HepG2 (cell line): ENCODE measurements around the gene ZKSCAN3. TPM values are rescaled to one million over a fixed set of nuclear protein-coding genes. Genes with fewer than 3 reads are reported as not detected.

Experiments used
- ATAC-seq: fragments of 200-7000 bp; cut with Tn5 transposase; 3 replicates; pipeline ENCODE4 v1.9.1; 2020; ENCODE audit warnings: mild to moderate bottlenecking, moderate library complexity
- BruUV-seq: library from RNA; stranded (reverse); fragments of 400-500 nt; replicated peaks from 2 replicates; lab custom pipeline; 2021; lab: Mats Ljungman, UMichigan
- CTCF ChIA-PET: fragments of 300-600 bp; formaldehyde crosslinking; extraction: SDS; loops from one replicate; lab custom pipeline; 2021; ENCODE audit warnings: low total read pairs, inconsistent platforms, low intra/inter-chr PET ratio; lab: Yijun Ruan, JAX
- POLR2A ChIA-PET: fragments of 350-600 bp; sonication (Branson Sonifier 250); formaldehyde crosslinking; loops from one replicate; lab custom pipeline; 2020; ENCODE audit warnings: antibody characterized with exemption, inconsistent platforms; lab: Yijun Ruan, JAX
- DNase-seq: peaks from one replicate; pipeline ENCODE4 v3.0.0-alpha.2; 2015; ENCODE audit warnings: low spot score
- FAIRE-seq: peaks from 3 replicates; lab custom pipeline; 2011; peaks lifted over from hg19 to GRCh38; lab: Jason Lieb, UNC
- H2AFZ ChIP-seq: one replicate; pipeline ENCODE4 v1.6.1; 2011; ENCODE audit warnings: low read length, inconsistent platforms
- H3K27ac ChIP-seq: fragments of 300-600 bp; 3 replicates; pipeline ENCODE4 v1.8.0; 2011; ENCODE audit warnings: mixed run types, mild to moderate bottlenecking, mixed read lengths, low read length, inconsistent platforms; ENCODE audit not compliant: insufficient read depth; ENCODE audit errors: extremely low read length
- H3K27me3 ChIP-seq, 2 experiments: fragments of 200-600 bp in 1 of 2; 2 replicates in 1 of 2; 3 replicates in 1 of 2; pipeline versions ENCODE4 v1.6.0 to v1.8.0; 2011; ENCODE audit warnings: low read length in 2 of 2, mild to moderate bottlenecking in 2 of 2, moderate library complexity in 2 of 2, inconsistent platforms in 1 of 2; ENCODE audit not compliant: insufficient read depth in 2 of 2, control insufficient read depth in 1 of 2
- H3K36me3 ChIP-seq, 2 experiments: fragments of 200-600 bp in 1 of 2; replicated peaks in 1 of 2; 2 replicates in 1 of 2; 3 replicates in 1 of 2; pipeline versions ENCODE4 v1.5.1 to v1.8.0; 2011; ENCODE audit warnings: low read length in 2 of 2, inconsistent platforms in 1 of 2; ENCODE audit not compliant: insufficient read depth in 2 of 2, control insufficient read depth in 1 of 2
- H3K4me1 ChIP-seq: 2 replicates; pipeline ENCODE4 v1.5.1; 2012; ENCODE audit warnings: low read length, inconsistent platforms; ENCODE audit not compliant: insufficient read depth
- H3K4me2 ChIP-seq: 2 replicates; pipeline ENCODE4 v1.6.0; 2011; ENCODE audit warnings: low read depth, low read length, inconsistent platforms
- H3K4me3 ChIP-seq, 3 experiments: fragments of 200-600 bp in 1 of 3; sonication (generic), shearing (Covaris generic) in 1 of 3; replicated peaks in 1 of 3; 2 replicates each; pipeline ENCODE4 v1.5.1; 2011 to 2016; ENCODE audit warnings: low read length in 3 of 3, inconsistent platforms in 2 of 3, low read depth in 2 of 3, mild to moderate bottlenecking in 2 of 3, control low read depth in 1 of 3, mixed read lengths in 1 of 3; ENCODE audit not compliant: insufficient read depth in 1 of 3
- H3K79me2 ChIP-seq: one replicate; pipeline ENCODE4 v1.6.1; 2011; ENCODE audit warnings: low read length, inconsistent platforms; ENCODE audit not compliant: insufficient read depth
- H3K9ac ChIP-seq: 2 replicates; pipeline ENCODE4 v1.6.0; 2011; ENCODE audit warnings: mild to moderate bottlenecking, low read depth, low read length, inconsistent platforms; ENCODE audit not compliant: insufficient read depth
- H3K9me3 ChIP-seq: 2 replicates; pipeline ENCODE4 v1.5.1; 2012; ENCODE audit warnings: mild to moderate bottlenecking, low read length
- H4K20me1 ChIP-seq: 2 replicates; pipeline ENCODE4 v1.6.0; 2011; ENCODE audit warnings: inconsistent platforms, mild to moderate bottlenecking, low read length, moderate library complexity; ENCODE audit not compliant: insufficient read depth
- ATF3 ChIP-seq: sonication (generic); formaldehyde crosslinking; IDR thresholded peaks from 2 replicates; pipeline ENCODE4 v1.4.0; 2020; ENCODE audit warnings: missing genetic modification reagents
- DMAP1 ChIP-seq: IDR thresholded peaks from 2 replicates; pipeline ENCODE4 v1.6.1; 2016
- GATA4 ChIP-seq: sonication (generic); IDR thresholded peaks from 2 replicates; pipeline ENCODE4 v1.6.1; 2016; ENCODE audit warnings: antibody characterized with exemption, low read depth, borderline replicate concordance
- GATAD1 ChIP-seq: IDR thresholded peaks from 2 replicates; pipeline ENCODE4 v1.6.1; 2016; ENCODE audit warnings: missing genetic modification reagents, missing compliant biosample characterization
- NRL ChIP-seq: sonication (generic); formaldehyde crosslinking; IDR thresholded peaks from 2 replicates; pipeline ENCODE4 v1.5.0; 2020; ENCODE audit warnings: missing genetic modification reagents, mild to moderate bottlenecking, moderate library complexity, borderline replicate concordance
- POLR2AphosphoS2 ChIP-seq: IDR thresholded peaks from 2 replicates; pipeline ENCODE4 v1.6.1; 2011; ENCODE audit warnings: low read depth, low read length, improper control_type of control experiment
- SRSF1 ChIP-seq: fragments of 200-400 bp; formaldehyde crosslinking; optimal IDR thresholded peaks from 2 replicates; pipeline ENCODE3; 2017; ENCODE audit warnings: mild to moderate bottlenecking, low read depth, low read length, moderate library complexity
- STAG1 ChIP-seq: sonication (generic); formaldehyde crosslinking; IDR thresholded peaks from 2 replicates; pipeline ENCODE4 v1.4.0; 2020; ENCODE audit warnings: missing genetic modification reagents
- SYNCRIP ChIP-seq: fragments of 200-400 bp; formaldehyde crosslinking; IDR thresholded peaks from 2 replicates; pipeline ENCODE4 v1.6.1; 2018; ENCODE audit warnings: mild to moderate bottlenecking, low read depth, low read length; ENCODE audit not compliant: insufficient read depth
- TBX3 ChIP-seq: fragments of 450-650 bp; IDR thresholded peaks from 2 replicates; pipeline ENCODE4 v1.6.1; 2017; ENCODE audit warnings: antibody characterized with exemption, mild to moderate bottlenecking, inconsistent platforms, borderline replicate concordance
- U2AF1 ChIP-seq: fragments of 200-400 bp; formaldehyde crosslinking; optimal IDR thresholded peaks from 2 replicates; pipeline ENCODE3; 2017; ENCODE audit warnings: mild to moderate bottlenecking, low read depth, low read length
- ZBTB1 ChIP-seq: sonication (generic); formaldehyde crosslinking; IDR thresholded peaks from 2 replicates; pipeline ENCODE4 v1.4.0; 2020; ENCODE audit warnings: missing genetic modification reagents, borderline replicate concordance
- ZNF143 ChIP-seq: sonication (generic); formaldehyde crosslinking; IDR thresholded peaks from 2 replicates; pipeline ENCODE4 v1.4.0; 2020; ENCODE audit warnings: missing genetic modification reagents
- ZNF75D ChIP-seq: sonication (generic); formaldehyde crosslinking; IDR thresholded peaks from 2 replicates; pipeline ENCODE4 v1.8.1; 2023; ENCODE audit warnings: missing genetic modification reagents, mild to moderate bottlenecking, borderline replicate concordance
- ZNF784 ChIP-seq: sonication (generic); formaldehyde crosslinking; IDR thresholded peaks from 2 replicates; pipeline ENCODE4 v1.5.1; 2020; ENCODE audit warnings: missing genetic modification reagents, mild to moderate bottlenecking, borderline replicate concordance
- ZSCAN31 ChIP-seq: sonication (generic); formaldehyde crosslinking; IDR thresholded peaks from 2 replicates; pipeline ENCODE4 v1.5.0; 2020; ENCODE audit warnings: low read depth, mild to moderate bottlenecking, missing genetic modification reagents
- WGBS: methylation state at CpG from one replicate; pipeline ENCODE4 v1.1.6; 2017; ENCODE audit warnings: low lambda C conversion rate; 5-methylcytosine and 5-hydroxymethylcytosine counted together
- in situ Hi-C: cut with HindIII; loops from 2 replicates; pipeline ENCODE4 v1.10.0; 2017; ENCODE audit warnings: low pct_unique_long_range_greater_than_20kb; ENCODE audit not compliant: extremely low pct_ligation_motif_present
- intact Hi-C: fragments of 100-400 bp; cut with micrococcal nuclease; formaldehyde crosslinking; loops from one replicate; pipeline ENCODE4 v1.10.0; 2022; ENCODE audit not compliant: unreplicated experiment
- polyA plus RNA-seq, 8 experiments: library from polyadenylated mRNA; depleted of rRNA in 3 of 8; stranded (reverse) in 7 of 8; unstranded in 1 of 8; fragments of >200 nt; fragmentation: Illumina TruSeq in 4 of 8; extraction: Trizol in 4 of 8; gene quantifications; 2 replicates each; pipeline versions ENCODE4 v1.2.1 to v1.2.3, GENCODE V29; 2011 to 2016; ENCODE audit warnings: low read depth in 4 of 8, missing spikeins in 1 of 8, mixed read lengths in 1 of 8; ENCODE audit not compliant: insufficient read depth in 1 of 8
- total RNA-seq, 5 experiments: library from RNA; depleted of rRNA; stranded (reverse); fragments of >200 nt; fragmentation: Illumina TruSeq; extraction: Trizol; gene quantifications; 2 replicates each; pipeline ENCODE4 v1.2.3, GENCODE V29; 2016; ENCODE audit warnings: low read depth in 1 of 5

The ZKSCAN3 gene
- total and polyA plus RNA-seq, 2 of the 13 experiments (the other 11 are each of a cell fraction or from before 2014, with no cell fraction given) = 3.3 to 7.4 TPM

- Histone ChIP-seq H3K9ac (no peak overlapping the region), H3K9me3 (no peaks in the 10 kb centered on the region), H3K4me1 (no peaks in the 10 kb centered on the region), H3K36me3 (peaks cover 6 to 22% of the 10 kb centered on the region in 2 experiments), H2AFZ (no peak overlapping the region), H3K4me2 (no peak overlapping the region), H3K27me3 (no peaks in the 10 kb centered on the region), H3K4me3 (no peak overlapping the region), H4K20me1 (no peaks in the 10 kb centered on the region), H3K27ac (no peak overlapping the region), H3K79me2 (no peaks in the 10 kb centered on the region)
- FAIRE-seq (no peak), ATAC-seq (no peak), DNase-seq (no peak)
- ChIA-PET POLR2A (no interaction called here), CTCF (no interaction called here)
- BruUV-seq = no TSS peak
- intact Hi-C loops (no loop called here), in situ Hi-C loops (no loop called here)
- no peak for TF ChIP-seq ZNF75D (CRISPR knock-in tag)
- WGBS = 92% methylated on average over 4 of the region's 4 CpGs
Measured at GRCh38 chr6:28368522-28368921, 18.8 kb downstream of the ZKSCAN3 start.

- CTCF ChIA-PET = no interaction called here
- no peak for FAIRE-seq
Measured at GRCh38 chr6:28369463-28369862, 19.7 kb downstream of the ZKSCAN3 start.

More at GRCh38 chr6:28369463-28369862, 19.7 kb downstream of the ZKSCAN3 start:
- BruUV-seq = no TSS peak
- DNase-seq = no peak
- POLR2A ChIA-PET = no interaction called here
- TF ChIP-seq ZBTB1 (CRISPR knock-in tag) = no peak
- no peak for TF ChIP-seq NRL (CRISPR knock-in tag)
- no peak for TF ChIP-seq ATF3 (CRISPR knock-in tag)
- TF ChIP-seq GATAD1 (CRISPR knock-in tag) = no peak
- TF ChIP-seq ZNF75D (CRISPR knock-in tag) = no peak
- no peak for TF ChIP-seq ZSCAN31 (CRISPR knock-in tag)
- no peak for TF ChIP-seq TBX3
- TF ChIP-seq SYNCRIP = no peak
- no peak for TF ChIP-seq DMAP1 (CRISPR knock-in tag)
- no peak for TF ChIP-seq ZNF143 (CRISPR knock-in tag)
- no peak for TF ChIP-seq ZNF784 (CRISPR knock-in tag)
- TF ChIP-seq STAG1 (CRISPR knock-in tag) = no peak
- TF ChIP-seq U2AF1 = no peak
- TF ChIP-seq SRSF1 = no peak
- TF ChIP-seq POLR2AphosphoS2 = no peak
- no peak for TF ChIP-seq GATA4
- TF ChIP-seq, all 625 proteins: peak for 0
- H2AFZ ChIP-seq = no peak overlapping the region
- H3K4me1 ChIP-seq = no peaks in the 10 kb centered on the region
- in situ Hi-C loops (no loop called here), intact Hi-C loops (no loop called here)
- no peak for ATAC-seq
- no peak overlapping the region for H3K4me2 ChIP-seq
- no peaks in the 10 kb centered on the region for H3K9me3 ChIP-seq
- 92% methylated on average over 3 of the region's 3 CpGs for whole genome bisulfite sequencing
- no peak overlapping the region for H3K9ac ChIP-seq
- H3K36me3 ChIP-seq = peaks cover 5 to 13% of the 10 kb centered on the region in 2 experiments; a peak in 4 of 5 replicates
- H3K79me2 ChIP-seq = no peaks in the 10 kb centered on the region
- no peaks in the 10 kb centered on the region for H4K20me1 ChIP-seq
- no peaks in the 10 kb centered on the region for H3K27me3 ChIP-seq
- no peak overlapping the region for H3K4me3 ChIP-seq
- no peak overlapping the region for H3K27ac ChIP-seq
